ENCODE results near the gene ZSWIM5.
"Not testable (repeated sequence)": the region's sequence is repeated elsewhere in the genome, so short reads cannot be mapped to it uniquely, and the experiment has no call there.

Gene ZSWIM5

DNA sequence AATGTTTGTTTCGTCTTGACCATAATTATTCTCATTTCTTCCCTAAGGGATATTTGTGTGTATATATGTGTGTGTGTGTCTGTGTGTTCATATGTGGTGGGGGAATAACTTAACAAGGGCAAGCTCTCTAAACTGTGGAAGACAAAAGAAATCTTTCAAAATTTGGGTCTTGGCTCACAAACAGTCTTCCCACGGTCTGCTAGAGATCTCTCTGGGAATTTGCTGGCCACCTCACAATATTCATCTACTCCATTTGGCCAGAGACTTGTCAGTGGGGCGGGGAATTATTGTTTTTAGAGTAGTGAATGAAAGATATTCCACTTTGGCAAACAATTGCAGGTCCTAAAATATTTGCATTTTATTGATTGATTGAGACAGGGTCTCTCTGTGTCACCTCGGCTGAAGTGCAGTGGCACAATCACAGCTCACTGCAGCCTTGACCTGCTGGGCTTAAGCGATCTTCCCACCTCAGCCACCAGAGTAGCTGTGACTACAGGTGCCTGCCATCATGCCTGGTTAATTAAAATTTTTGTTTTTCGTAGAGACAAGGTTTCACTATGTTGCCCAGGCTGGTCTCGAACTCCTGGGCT is 212.0 kb downstream of the ZSWIM5 start:
- DNase-seq (ENCODE audit: low spot score) (no peak), ATAC-seq (ENCODE audit: low read depth) (no peak)
- no peaks in the 10 kb centered on the region for H3K27me3 ChIP-seq (ENCODE audit: insufficient read depth, poor library complexity, severe bottlenecking)
- TF ChIP-seq, protein P1, sequence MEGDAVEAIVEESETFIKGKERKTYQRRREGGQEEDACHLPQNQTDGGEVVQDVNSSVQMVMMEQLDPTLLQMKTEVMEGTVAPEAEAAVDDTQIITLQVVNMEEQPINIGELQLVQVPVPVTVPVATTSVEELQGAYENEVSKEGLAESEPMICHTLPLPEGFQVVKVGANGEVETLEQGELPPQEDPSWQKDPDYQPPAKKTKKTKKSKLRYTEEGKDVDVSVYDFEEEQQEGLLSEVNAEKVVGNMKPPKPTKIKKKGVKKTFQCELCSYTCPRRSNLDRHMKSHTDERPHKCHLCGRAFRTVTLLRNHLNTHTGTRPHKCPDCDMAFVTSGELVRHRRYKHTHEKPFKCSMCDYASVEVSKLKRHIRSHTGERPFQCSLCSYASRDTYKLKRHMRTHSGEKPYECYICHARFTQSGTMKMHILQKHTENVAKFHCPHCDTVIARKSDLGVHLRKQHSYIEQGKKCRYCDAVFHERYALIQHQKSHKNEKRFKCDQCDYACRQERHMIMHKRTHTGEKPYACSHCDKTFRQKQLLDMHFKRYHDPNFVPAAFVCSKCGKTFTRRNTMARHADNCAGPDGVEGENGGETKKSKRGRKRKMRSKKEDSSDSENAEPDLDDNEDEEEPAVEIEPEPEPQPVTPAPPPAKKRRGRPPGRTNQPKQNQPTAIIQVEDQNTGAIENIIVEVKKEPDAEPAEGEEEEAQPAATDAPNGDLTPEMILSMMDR (IDR thresholded peaks at IDR 0.05; ENCODE audit: poor library complexity, severe bottlenecking), result no peak
- H3K4me3 ChIP-seq (ENCODE audit: severe bottlenecking), result no peak overlapping the region
- H3K27ac ChIP-seq (ENCODE audit: poor library complexity, severe bottlenecking), result no peak overlapping the region
- no peaks in the 10 kb centered on the region for H3K9me3 ChIP-seq (ENCODE audit: severe bottlenecking)
- H3K36me3 ChIP-seq (ENCODE audit: low read depth), result no peaks in the 10 kb centered on the region
- H3K4me1 ChIP-seq (ENCODE audit: insufficient read depth, poor library complexity, severe bottlenecking), result no peaks in the 10 kb centered on the region

DNA sequence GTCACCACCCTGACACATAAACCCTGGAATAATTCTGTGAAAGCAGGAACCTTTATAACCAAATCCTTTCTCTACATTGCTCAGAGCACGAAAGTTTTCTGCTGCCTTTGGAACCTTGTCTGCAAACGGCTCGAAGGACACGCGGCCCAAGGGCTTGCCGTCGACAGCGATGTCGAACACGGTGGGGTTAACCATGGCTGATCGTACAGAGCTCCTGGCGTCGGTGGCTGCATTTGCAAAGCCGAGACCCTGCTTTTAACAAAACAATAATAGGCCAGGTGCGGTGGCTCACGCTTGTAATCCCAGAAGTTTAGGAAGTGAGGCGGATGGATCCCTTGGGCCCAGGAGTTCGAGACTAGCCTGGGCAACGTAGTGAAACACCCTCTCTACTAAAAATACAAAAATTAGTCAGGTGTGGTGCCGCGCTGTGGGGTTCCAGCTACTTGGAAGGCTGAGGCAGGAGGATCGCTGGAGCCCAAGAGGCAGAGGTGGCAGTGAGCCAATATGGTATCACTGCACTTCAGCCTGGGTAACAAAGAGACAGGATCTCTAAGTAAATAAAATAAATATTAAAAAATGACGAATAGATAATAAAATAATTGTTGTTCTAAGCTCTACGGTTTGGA is 217.8 kb downstream of the ZSWIM5 start:
- Histone ChIP-seq H3K27ac (ENCODE audit: poor library complexity, severe bottlenecking) (no peak overlapping the region), H3K4me1 (ENCODE audit: insufficient read depth, poor library complexity, severe bottlenecking) (peaks cover 7% of the 10 kb centered on the region), H3K4me3 (ENCODE audit: severe bottlenecking) (no peak overlapping the region), H3K27me3 (ENCODE audit: insufficient read depth, poor library complexity, severe bottlenecking) (no peaks in the 10 kb centered on the region), H3K36me3 (ENCODE audit: low read depth) (no peaks in the 10 kb centered on the region), H3K9me3 (ENCODE audit: severe bottlenecking) (no peaks in the 10 kb centered on the region)
- DNase-seq (ENCODE audit: low spot score), result no peak
- TF ChIP-seq, protein P1 (IDR thresholded peaks at IDR 0.05; ENCODE audit: poor library complexity, severe bottlenecking), result no peak
- ATAC-seq (ENCODE audit: low read depth), result no peak

DNA sequence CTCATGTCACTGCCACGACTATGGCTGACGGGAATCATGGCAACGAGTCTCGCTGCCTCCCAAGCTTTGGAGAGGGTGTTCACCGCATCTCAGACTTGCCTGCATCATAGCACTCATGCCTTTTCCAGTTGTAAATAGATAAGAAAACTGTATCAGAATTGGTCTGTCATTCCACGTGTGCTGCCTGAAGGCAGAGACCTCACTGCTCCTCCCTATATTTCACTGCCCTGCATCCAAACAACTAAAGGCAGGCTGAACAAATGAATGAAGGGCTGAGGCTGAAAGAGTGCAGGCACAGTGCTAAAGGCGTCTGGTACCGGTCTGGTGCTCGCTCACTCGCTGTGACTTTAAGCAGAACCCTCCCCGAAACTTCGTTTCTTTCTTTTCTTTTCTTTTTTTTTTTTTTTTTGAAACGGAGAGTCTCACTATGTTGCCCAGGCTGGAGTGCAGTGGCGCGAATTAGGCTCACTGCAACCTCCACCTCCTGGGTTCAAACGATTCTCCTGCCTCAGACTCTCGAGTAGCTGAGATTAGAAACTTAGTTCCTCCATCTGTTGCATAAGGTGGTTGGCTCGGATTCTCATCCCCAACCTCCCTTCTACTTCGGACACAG is 220.6 kb downstream of the ZSWIM5 start:
- Histone ChIP-seq H3K36me3 (ENCODE audit: low read depth) (peaks cover 5% of the 10 kb centered on the region), H3K4me1 (ENCODE audit: insufficient read depth, poor library complexity, severe bottlenecking) (peaks cover 7% of the 10 kb centered on the region), H3K9me3 (ENCODE audit: severe bottlenecking) (no peaks in the 10 kb centered on the region), H3K27ac (ENCODE audit: poor library complexity, severe bottlenecking) (no peak overlapping the region), H3K4me3 (ENCODE audit: severe bottlenecking) (peak overlapping the region; percentile 66), H3K27me3 (ENCODE audit: insufficient read depth, poor library complexity, severe bottlenecking) (no peaks in the 10 kb centered on the region)
- TF ChIP-seq, protein P1 (IDR thresholded peaks at IDR 0.05; ENCODE audit: poor library complexity, severe bottlenecking), result no peak
- ATAC-seq (ENCODE audit: low read depth), result no peak
- no peak for DNase-seq (ENCODE audit: low spot score)

DNA sequence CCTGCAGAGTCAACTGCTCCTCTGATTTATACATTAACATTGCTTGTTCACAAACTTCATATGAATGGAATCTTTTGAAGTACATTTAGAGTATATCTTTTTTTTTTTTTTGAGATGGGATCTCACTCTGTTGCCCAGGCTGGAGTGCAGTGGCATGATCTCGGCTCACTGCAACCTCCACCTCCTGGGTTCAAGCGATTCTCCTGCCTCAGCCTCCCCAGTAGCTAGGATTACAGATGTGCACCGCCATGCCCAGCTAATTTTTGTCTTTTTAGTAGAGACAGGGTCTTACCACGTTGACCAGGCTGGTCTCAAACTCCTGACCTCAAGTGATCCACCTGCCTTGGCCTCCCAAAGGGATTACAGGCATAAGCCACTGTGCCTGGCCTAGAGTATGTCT is 229.0 kb downstream of the ZSWIM5 start:
- H3K36me3 ChIP-seq (ENCODE audit: low read depth), result peaks cover 52% of the 10 kb centered on the region
- not testable (repeated sequence) for H3K27ac ChIP-seq (ENCODE audit: poor library complexity, severe bottlenecking); H3K4me1 ChIP-seq (ENCODE audit: insufficient read depth, poor library complexity, severe bottlenecking); H3K9me3 ChIP-seq (ENCODE audit: severe bottlenecking); H3K4me3 ChIP-seq (ENCODE audit: severe bottlenecking); ATAC-seq (ENCODE audit: low read depth); DNase-seq (ENCODE audit: low spot score); H3K27me3 ChIP-seq (ENCODE audit: insufficient read depth, poor library complexity, severe bottlenecking)

DNA sequence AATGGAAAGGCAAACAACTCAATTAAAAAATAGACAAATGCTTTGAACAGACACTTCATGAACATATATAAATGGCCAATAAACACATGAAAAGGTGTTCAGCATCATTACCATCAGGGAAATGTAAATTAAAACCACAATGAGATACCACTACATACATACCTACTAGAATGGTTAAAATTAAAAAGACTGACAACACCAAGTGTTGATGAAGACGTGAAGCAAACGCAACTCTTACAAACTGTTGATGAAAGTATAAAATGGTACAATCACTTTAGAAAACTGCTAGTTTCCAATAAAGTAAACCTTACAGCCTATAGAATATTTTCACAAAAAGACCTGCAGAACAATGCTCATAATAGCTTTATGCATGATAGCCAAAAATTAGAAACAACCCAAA is 230.2 kb downstream of the ZSWIM5 start:
- Histone ChIP-seq H3K9me3 (ENCODE audit: severe bottlenecking) (no peaks in the 10 kb centered on the region), H3K36me3 (ENCODE audit: low read depth) (peaks cover 51% of the 10 kb centered on the region), H3K4me3 (ENCODE audit: severe bottlenecking) (no peak overlapping the region), H3K27me3 (ENCODE audit: insufficient read depth, poor library complexity, severe bottlenecking) (no peaks in the 10 kb centered on the region), H3K27ac (ENCODE audit: poor library complexity, severe bottlenecking) (no peak overlapping the region), H3K4me1 (ENCODE audit: insufficient read depth, poor library complexity, severe bottlenecking) (no peaks in the 10 kb centered on the region)
- ATAC-seq (ENCODE audit: low read depth) (no peak), DNase-seq (ENCODE audit: low spot score) (no peak)
- TF ChIP-seq, protein P1 (IDR thresholded peaks at IDR 0.05; ENCODE audit: poor library complexity, severe bottlenecking), result no peak

Measured in RWPE2 (cell line).